ENCODE data around the gene SLC38A6.

DNA sequence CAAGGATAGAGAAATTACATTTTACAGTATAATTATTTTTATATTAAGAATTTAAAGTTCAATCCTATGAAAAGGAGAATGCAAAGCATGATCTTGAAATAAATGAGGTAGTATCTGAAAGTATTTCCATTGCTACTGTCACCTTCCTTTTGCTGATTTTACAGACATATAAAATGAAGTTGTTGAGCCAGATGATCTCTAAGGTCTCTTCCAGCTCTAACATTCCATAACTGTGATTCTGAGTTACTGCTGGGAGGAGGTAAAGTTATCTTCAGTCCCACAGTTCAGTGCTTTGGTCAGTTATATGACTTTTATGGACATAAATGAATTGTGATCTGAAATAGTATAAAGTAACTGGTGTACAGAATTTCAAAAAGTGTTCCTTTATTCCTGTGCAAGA, 52.8 kb downstream of the SLC38A6 start:
- TF ChIP-seq, protein P1, sequence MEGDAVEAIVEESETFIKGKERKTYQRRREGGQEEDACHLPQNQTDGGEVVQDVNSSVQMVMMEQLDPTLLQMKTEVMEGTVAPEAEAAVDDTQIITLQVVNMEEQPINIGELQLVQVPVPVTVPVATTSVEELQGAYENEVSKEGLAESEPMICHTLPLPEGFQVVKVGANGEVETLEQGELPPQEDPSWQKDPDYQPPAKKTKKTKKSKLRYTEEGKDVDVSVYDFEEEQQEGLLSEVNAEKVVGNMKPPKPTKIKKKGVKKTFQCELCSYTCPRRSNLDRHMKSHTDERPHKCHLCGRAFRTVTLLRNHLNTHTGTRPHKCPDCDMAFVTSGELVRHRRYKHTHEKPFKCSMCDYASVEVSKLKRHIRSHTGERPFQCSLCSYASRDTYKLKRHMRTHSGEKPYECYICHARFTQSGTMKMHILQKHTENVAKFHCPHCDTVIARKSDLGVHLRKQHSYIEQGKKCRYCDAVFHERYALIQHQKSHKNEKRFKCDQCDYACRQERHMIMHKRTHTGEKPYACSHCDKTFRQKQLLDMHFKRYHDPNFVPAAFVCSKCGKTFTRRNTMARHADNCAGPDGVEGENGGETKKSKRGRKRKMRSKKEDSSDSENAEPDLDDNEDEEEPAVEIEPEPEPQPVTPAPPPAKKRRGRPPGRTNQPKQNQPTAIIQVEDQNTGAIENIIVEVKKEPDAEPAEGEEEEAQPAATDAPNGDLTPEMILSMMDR (IDR thresholded peaks at IDR 0.05) = no peak
- TF ChIP-seq POLR2A (IDR thresholded peaks at IDR 0.05) = no peak
